KBM-7 (cell line): ENCODE data around the gene NUP93.
"Not testable (repeated sequence)": the region's sequence is repeated elsewhere in the genome, so short reads cannot be mapped to it uniquely, and the experiment has no call there.

Experiments
- DNase-seq: peaks from one replicate; pipeline ENCODE4 v3.0.0-alpha.2; 2015
- in situ Hi-C: fragments of 300-500 bp; cut with MboI; formaldehyde crosslinking; loops from 2 replicates; pipeline ENCODE4 v1.14.3; 2020; ENCODE audit warnings: low sequenced_read_pairs, low pct_unique_long_range_greater_than_20kb, mixed read lengths

Gene NUP93

DNA sequence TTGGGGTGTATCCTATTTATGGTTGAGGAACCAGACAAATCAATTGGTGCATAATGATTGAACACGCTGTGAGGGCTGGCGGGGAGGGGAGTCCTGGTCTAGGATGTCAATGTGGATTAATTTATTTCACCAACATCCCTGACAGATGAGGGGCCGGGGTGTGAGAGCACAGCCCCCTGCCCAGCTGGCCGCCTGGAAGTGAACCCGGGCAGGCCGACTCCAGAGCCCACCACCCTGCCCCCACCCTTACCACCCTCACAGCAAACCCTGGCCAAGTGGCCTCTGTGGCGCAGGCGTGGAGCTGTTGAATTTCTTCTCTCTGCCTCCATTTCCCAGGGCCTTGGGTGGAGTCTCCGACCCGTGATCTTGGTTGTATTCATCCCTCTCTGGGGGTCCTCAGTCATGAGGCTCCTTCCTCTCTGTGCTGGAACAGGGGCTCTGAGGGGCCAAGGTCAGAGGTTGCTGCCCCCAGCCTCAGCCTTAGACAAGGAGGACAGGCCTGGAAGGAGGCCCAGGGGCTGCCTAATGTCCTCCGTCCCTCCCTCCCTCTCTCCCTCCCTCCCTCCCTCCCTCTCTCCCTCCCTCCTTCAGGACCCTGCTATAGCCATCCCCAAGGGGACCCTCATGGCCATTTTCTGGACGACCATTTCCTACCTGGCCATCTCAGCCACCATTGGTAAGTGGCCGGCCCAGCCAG lies 147.7 kb downstream of the NUP93 start:
- in situ Hi-C loops, result no loop called here

DNA sequence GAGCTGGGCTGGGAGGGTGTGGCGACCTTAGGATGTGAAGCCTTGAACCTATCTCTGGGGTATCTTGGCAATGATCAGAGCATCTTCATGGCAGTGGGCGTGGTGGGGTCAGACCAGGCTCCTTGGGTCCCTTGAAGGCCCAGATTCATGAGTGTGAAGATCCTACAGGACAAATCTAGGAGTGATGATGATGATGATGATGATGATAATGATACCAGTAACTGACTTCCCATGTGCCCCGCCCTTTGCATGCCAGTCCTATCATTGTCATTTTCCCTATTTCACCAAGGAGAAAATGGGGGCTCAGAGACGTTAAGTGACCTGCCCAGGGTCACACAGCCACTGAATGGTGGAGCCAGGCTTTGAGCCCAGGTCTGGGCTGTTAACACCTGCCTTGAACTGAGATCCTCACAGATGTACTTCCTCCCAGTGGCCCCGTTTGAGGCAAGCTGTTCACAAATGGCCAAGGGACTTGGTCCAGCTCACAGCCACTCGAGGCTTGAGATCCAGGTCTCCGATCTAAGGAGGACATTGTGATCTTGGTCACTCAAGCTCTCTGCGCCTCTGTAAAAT lies 148.4 kb downstream of the NUP93 start:
- in situ Hi-C loops, result no loop called here
- DNase-seq, result no peak

More for the DNA sequence above, 147.7 kb downstream of the NUP93 start:
- no peak for DNase-seq

DNA sequence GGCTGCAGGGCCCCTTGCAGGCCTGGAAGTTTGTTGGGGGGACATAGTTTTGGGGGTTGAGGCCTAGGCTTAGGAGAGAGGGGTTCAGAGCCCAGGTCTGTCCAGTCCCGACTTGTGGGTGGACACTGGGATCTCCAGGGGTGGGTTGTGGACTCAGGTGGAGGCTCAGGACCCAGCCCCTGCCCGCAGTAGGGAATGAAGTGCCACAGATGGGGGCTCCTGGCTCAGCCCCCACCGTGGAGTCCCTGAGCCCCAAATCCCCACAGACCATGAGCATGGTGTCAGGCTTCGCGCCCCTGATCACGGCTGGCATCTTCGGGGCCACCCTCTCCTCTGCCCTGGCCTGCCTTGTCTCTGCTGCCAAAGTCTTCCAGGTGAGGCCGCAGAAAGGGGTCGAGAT lies 149.3 kb downstream of the NUP93 start:
- in situ Hi-C loops, result no loop called here
- DNase-seq, result no peak

DNA sequence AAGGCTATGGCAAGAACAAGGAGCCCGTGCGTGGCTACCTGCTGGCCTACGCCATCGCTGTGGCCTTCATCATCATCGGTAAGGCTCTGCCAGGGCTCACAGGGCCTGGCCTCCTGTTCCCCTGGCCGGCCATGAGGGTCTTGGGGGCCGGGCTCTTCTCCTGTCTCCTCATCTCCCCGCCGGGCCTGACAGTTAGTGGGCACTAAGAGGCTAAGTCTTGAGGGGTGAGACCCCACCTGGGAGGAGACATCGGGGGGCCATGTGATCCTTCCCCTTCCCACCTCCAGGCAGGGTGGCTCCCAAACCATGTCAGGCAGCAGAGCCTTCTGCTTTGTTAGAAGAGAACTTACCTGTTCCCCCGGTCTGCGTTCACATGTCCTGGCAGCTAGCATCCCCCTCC lies 150.2 kb downstream of the NUP93 start:
- in situ Hi-C loops, result no loop called here

DNA sequence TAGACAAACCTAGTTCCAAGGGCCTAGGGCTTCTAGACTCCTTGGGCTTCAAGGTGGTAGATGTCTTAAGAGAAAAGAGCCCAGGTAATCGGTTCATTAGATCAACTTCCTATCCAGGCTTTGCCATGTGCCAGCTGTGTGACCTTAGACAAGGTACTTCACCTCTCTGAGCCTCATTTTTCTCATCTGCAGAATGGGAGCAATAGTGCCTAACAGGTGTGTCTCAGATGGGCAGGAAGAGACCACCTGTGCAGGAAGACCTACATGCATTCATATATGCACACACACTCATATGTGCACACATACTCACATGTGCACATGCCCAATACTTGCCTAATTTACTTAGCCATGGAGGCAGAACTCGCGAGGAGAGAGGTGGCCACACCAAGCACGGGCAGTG lies 150.8 kb downstream of the NUP93 start:
- in situ Hi-C loops, result no loop called here
- DNase-seq, result no peak

More for the DNA sequence above, 150.2 kb downstream of the NUP93 start:
- no peak for DNase-seq

DNA sequence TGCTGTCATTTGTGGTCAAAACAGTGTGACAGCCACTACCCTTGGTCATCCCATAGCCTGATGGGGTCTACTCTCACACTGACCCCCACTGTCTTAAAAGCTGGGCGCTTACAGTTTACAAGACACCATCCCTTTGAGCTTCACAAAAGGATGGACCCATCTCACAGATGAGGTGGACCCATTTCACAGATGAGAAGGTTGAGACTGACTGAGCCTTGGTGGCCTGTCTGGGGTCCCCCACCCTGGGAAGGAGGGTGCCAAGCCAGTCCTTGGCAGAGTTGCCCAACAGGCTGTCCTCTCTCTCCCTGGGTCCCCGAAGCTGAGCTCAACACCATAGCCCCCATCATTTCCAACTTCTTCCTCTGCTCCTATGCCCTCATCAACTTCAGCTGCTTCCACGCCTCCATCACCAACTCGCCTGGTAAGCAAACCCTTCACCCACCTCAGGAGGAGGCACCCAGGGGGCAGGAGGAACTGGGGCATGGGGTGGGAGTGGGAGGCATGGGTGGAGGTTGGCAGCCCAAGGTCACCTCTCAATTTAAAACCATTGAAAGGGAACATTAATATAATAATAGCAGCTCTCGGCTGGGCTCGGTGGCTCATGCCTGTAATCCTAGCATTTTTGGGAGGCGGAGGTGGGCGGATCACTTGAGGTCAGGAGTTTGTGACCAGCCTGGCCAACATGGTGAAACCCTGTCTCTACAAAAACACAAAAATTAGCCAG lies 152.3 kb downstream of the NUP93 start:
- DNase-seq, result no peak

DNA sequence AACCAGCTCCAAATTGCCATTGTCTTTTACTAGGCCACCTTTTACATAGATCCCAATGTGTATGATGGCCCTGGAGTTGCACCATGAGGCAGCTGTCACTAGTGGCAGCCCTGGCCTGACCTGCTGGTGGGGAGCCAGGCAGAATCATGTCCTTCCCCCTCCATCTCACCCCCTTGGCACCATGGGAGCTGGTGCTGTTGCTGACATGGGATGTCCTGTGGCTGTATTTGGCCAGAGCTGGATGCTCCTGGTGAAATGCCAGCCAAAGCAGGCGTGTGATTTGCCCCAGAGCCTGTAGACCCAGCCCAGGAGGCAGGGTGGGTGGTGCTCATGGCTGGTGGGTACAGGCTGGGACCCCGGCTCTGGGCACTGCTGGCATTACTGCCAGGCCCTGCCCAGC lies 153.7 kb downstream of the NUP93 start:
- in situ Hi-C loops, result no loop called here
- DNase-seq, result no peak

More for the DNA sequence above, 152.3 kb downstream of the NUP93 start:
- in situ Hi-C loops, result no loop called here

DNA sequence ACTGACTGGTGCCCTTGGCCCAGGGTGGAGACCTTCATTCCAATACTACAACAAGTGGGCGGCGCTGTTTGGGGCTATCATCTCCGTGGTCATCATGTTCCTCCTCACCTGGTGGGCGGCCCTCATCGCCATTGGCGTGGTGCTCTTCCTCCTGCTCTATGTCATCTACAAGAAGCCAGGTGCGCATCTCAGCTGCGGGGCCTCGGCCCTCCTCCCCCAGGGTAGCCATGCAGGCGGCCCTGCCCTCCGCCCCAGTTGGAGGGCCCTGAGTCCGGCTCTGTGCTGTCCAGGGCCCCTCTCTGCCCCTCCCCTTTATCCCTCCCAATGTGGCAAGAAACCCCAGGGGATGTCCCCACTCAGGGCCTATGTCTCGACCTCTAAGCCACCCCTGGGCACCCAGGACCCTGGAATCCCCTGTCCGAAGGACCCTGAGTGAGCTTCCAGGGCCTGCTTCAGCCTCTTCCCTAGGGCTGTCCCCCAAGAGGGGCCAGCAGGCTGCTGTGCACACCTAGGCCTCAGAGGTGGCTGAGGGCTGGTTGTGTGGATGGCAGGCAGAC lies 154.2 kb downstream of the NUP93 start:
- in situ Hi-C loops, result no loop called here

DNA sequence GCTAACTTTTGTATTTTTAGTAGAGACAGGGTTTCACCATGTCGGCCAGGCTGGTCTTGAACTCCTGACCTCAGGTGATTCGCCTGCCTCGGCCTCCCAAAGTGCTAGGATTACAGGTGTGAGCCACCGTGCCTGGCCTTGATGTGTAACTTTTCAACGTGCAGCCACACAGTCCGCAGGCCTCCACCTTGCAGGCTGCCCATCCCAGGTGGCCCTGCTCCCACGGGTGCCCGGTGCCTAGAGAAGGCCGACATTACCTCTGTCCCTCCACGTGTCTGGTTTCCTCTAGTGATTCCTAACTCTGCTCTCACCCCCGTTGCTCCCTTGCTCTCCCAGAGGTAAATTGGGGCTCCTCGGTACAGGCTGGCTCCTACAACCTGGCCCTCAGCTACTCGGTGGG lies 155.0 kb downstream of the NUP93 start:
- DNase-seq, in situ Hi-C loops: not testable (repeated sequence)

More for the DNA sequence above, 154.2 kb downstream of the NUP93 start:
- DNase-seq, result no peak

DNA sequence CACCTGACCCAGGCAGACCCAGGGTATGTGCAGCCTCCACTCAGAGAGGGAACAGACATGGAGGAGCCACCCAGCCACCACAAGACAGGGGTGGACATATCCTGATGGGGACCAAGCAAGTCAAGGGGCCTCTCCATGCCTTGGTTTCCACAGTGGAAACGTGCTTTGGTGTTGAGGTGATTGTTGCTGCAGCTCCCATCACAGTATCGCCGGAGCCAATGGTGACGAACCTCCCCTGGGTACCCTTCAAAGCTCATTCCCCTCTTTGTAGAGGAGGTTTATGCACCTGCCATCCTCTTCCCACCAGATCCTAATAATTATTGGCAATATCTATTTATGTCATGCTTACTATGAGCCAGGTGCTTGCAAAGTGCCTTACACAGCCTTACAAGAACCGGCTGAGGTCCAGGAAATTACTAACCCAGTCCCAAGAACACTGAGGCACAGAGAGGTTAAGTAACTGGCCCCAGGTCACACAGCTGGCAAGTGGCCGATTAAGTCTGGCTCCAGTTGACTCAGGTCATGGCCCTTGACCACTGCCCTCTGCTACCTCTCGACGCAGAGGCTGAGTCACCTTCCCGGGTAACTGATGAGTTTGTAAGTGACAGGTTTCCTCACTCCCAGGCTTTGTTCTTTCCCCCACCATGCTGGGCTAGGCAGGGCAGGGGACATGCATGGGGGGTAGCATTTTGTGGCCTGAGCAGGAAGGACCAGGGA lies 155.7 kb downstream of the NUP93 start:
- in situ Hi-C loops, result no loop called here
- no peak for DNase-seq

DNA sequence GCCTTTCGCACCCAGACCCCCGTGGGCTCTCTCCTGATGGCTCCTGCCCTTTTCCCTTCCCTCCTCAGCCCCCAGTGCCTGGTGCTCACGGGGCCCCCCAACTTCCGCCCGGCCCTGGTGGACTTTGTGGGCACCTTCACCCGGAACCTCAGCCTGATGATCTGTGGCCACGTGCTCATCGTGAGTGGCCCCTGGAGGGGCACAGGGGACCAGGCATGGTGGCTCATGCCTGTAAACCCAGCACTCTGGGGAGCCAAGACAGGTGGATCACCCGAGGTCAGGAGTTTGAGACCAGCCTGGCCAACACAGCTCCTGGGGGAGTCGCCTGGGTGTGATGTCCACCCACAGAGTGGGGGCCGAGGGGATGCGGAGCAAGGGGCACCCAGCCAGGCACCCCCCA lies 156.4 kb downstream of the NUP93 start:
- DNase-seq, result no peak
- in situ Hi-C loops, result no loop called here

DNA sequence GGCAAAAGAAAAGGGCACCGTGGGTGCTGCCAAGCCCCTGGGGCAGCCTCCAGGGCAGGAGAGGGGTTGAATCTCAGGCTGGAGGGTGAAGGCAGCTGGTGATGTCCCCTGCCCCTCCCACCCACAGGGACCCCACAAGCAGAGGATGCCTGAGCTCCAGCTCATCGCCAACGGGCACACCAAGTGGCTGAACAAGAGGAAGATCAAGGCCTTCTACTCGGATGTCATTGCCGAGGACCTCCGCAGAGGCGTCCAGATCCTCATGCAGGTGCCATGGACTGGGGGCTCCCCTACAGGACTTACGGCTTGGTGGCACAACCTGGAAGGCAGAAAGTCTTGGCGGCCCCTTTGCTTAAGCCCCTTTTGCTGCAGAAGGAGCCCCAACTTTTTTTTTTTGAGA lies 156.9 kb downstream of the NUP93 start:
- no peak for DNase-seq
- in situ Hi-C loops, result no loop called here

DNA sequence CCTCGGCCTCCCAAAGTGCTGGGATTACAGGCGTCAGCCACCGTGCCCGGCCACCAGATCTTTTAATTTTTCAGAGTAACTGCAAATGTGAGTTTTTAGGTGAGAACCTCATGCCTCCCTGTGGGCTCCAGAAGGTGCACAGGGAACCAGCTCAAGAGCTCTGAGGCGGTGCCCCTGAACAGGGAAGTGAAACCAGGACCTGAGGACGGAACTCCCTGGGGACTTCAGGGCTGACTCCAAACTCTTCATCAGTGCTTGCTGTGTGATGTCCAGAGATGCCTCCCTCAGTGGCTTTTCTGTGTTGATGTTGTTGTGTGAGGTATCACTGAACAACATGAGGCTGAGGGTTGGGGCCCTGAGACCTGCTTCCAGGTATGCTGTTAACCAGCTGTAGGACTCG lies 158.9 kb downstream of the NUP93 start:
- in situ Hi-C loops, result no loop called here
- no peak for DNase-seq

DNA sequence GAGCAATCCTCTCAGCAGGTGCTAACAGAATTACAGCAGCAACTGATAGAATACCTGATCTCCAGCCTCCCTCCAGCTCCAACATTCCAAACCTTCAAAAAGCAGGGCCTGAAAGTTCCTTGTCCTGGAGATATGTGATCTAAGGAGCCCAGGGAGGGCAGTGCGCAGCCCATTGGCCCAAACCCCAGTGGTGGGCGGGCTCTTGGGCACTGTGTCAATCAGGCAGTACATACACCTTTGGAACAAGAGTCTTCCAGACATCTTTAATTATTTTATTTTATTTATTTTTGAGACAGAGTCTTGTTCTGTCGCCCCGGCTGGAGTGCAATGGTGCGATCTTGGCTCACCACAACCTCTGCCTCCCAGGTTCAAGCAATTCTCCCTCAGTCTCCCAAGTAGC lies 159.3 kb downstream of the NUP93 start:
- in situ Hi-C loops, result no loop called here

DNA sequence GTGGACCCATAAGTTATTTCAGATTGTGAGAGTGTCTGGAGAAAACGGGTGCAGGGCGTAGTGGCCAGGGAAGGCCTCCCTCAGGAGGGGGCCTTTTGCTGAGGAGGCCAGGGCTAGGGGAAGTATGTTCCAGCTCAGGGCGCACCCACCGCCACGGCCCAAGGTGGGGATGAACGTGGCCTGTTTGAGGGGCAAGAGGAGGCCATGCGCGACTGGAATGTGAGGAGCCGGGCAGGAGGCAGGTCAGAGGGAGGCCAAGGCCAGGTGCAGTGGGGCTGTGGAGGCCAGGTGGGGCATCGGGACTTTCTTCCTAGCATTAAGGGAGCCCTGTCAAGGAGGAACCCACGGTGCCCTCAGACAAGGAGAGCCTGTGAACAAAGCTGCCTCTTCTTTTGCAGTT lies 161.8 kb downstream of the NUP93 start:
- in situ Hi-C loops, result no loop called here
- no peak for DNase-seq

More for the DNA sequence above, 159.3 kb downstream of the NUP93 start:
- DNase-seq, result no peak

DNA sequence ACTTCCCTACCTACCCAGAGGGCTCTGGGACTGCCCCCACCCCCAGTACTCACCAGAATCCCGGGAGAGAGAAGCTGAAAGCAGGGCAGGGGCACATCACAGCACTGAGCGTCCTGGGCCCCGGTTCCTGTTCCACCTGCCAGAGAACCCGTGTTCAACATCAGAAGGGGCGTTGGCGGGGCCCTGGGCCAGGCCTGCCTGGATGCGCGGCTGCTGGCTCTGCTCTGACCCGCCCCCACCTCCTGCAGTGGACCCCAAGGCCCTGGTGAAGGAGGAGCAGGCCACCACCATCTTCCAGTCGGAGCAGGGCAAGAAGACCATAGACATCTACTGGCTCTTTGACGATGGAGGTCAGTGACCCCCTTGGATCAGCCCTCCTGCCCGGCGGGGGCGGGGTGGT lies 162.8 kb downstream of the NUP93 start:
- no peak for DNase-seq
- in situ Hi-C loops, result no loop called here

DNA sequence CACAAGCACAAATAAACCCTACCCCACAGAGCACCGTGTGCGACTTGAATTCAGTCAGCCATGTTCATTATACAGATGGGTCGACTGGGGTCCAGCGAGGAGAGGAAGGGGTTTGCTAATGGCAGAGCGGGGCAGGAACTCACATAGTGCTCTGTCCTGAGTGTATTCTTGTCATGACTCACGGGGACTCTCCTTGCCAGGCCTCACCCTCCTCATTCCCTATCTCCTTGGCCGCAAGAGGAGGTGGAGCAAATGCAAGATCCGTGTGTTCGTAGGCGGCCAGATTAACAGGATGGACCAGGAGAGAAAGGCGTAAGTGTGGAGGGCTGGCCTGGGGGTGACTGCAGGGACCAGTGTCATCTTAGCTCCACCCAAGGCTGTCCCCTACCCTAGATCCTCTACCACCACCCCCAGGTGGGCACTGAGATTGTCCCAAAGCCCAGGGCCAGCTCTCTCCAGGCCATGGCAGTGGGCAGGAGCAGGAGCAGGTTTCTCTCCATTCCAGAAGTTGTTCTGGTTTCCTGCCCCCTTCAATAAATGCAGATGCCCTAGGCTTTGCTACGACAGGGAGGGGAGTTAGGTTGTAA lies 164.5 kb downstream of the NUP93 start:
- no peak for DNase-seq
- in situ Hi-C loops, result no loop called here

DNA sequence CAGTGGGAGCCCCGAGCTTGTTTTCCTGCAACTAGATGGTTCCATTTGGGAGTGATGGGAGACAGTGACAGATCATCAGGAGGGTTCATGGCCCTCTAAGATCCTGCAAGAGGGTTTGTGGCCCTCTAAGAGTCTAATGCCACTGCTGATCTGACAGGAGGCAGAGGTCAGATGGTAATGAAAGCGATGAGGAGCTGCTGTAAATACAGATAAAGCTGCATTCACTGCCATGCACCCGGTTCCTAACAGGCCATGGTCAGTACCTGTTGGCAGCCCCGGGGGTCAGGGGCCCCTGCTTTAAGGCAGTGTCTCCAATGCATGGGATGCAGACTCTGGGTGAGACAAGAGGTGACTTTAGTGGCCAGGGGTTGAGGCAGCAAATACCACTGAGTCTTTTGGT lies 165.9 kb downstream of the NUP93 start:
- in situ Hi-C loops, result no loop called here
- DNase-seq, result no peak

DNA sequence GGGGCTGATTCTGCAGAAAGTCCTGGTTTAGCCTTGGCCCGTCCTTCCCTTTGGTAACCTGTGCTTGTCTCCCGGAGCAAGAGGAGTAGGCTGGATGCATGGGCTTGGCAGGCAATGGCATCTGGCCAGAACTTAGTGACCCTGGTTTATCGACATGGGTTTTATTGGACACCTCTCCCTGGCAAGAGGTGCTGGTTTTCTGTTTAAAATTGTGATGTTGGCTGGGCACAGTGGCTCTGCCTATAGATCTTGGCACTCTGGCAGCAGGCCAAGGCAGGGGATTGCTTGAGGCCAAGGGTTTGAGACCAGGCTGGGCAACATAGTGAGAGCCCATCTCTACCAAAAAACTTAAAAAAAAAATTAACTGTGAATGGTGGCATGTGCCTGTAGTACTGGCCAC lies 166.3 kb downstream of the NUP93 start:
- in situ Hi-C loops, result no loop called here
- no peak for DNase-seq
